DMS 273 treated with DMSO at 0.1 percent for 48 hours (cell line): ENCODE results near the gene PDZD2.

Experiments used
- DNase-seq: peaks from one replicate; lab custom pipeline; 2025; lab: John Stamatoyannopoulos, UW

The PDZD2 gene

DNA sequence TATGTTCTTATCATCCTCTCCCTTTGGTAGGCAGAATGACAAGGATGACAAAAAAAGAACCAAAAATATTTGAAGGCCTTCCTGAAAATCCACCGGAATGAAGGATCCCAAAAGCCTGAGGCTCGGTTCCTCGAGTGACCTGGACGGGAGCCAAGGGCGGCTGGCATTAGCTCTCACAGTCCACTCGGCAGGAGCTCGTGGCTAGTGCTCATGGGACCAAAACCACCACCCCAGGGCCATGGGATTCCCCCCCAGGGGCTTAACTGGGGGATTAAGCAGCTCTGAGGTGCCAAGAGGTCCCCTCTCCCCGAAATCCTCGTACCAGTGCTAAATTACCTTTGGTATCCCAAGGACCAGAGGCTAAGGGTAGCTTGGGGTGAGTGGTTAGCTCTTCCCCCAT lies 586 bp upstream of the PDZD2 start:
- DNase-seq, result no peak

DNA sequence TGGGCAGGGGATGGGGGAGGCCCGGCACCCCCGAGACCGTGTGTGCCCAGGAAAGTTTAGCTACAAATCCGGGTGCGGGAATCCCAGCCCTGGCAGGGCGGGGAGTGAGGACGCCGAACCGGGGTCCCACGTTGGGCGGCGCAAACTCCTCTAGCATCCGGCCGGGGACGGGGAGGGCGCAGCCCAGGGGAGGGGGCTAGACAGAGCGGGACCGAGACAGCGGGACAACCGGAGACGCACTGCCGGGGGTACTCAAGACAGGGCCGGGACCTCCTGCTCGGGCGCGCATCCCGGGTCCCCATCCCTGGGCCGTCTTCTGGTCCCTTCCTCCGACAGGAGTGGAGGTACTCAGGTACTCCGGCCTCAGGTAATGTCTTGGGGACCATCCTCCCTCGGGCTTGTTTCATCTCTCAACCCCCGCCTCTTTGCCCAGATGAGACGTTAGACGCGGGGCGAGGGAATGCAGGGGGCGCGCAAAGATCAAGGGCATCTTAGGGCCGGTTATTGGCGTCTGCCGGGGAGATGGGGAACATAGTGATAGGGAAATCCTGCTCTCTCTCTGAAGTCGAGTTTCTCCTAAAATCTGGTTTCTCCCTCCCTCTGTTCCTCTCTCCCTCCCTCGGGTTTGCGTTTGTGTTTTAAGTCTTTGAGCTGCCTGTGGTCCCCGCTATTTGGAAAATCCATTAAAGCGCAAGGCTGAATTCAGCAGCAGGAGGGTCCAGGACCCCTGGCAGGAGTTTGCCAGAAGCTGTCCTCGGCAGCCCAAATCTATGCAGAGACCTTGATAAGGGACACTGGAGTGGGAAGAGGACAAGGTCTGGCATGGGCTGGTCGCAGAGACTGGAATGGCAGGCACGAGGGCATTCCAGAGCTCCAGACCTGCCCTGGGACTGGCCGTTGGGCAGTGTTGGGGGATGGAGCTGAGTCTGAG lies 815 bp downstream of the PDZD2 start:
- no peak for DNase-seq

DNA sequence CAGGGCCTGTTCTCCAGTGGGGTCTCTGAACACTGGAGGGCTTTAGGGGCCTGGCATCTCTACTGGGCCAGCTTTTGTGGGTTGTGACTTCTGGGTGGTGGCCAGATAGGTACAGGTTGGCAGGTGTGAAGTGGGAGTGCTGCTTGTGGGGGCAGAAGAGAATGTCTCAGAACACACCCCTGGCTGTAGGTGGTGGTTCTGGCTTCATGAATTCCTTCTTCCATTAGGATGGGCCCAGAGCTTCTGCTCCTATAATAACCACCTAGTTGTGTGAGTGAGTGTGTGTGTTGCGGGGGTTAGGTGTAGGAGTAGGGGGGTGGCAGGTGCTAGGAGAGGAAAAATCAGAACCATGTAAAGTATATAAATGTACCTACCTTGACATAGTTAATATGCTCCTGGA lies 1.6 kb downstream of the PDZD2 start:
- no peak for DNase-seq

DNA sequence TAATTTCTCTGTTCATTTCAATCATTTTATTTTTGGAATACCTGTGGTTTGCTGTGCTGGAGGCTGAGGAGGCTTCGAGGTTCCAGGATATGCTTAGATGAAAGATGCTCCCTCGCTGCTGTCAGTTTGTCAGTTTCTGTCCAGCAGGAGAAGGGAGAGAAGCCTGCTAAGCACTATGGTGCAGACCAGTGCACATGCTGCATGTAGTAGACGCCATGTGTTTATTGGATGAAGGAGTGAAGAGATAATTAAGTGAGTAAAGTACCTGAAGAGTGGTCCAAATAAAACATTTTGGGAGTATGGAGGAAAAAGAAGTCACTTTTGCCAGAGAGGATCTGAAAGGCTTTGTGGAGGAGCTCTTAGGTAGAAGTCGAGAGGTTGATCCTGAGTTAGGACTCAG lies 2.1 kb downstream of the PDZD2 start:
- no peak for DNase-seq

DNA sequence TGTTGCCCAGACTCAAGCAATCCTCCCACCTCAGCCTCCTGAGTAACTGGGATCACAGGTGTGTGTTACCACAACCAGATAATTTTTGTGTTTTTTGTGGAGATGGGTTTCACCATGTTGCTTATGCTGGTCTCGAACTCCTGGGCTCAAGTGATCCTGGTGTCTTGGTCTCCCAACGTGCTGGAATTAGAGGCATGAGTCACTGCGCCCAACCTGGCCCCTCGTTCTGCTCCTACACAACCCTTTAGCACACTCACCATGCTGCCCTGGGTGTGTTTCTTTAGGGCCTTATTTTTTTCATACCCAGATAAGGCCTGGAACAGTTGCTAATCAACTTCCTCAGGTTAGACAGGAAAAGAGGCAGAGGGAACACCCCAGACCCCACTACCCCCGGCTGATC lies 2.6 kb downstream of the PDZD2 start:
- DNase-seq, result no peak

DNA sequence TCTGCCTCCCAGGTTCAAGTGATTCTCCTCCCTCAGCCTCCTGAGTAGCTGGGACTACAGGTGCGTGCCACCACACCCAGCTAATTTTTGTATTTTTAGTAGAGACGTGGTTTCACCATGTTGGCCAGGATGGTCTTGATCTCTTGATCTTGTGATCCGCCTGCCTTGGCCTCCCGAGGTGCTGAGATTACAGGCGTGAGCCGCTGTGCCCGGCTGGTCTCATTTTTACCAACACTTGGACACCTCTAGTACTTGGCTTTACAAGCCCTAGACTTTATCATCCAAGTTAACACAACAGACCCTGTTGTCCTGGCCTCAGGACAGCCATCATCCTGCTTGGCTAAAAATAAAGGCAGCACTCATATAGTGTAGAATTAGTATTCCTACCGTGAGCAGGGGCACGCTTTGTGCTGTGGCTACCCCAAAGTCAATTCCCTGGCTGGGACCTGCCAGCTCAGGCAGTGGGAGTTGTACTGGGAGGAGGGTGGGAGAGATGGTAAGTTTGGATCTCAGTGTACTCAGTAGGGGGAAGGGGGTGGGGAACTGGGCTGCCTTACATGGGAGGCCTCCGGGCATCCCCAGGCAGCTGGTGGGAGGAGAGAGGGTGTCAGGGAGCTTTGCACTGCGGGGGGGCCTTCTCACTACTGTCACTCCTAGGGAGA lies 6.6 kb downstream of the PDZD2 start:
- no peak for DNase-seq

DNA sequence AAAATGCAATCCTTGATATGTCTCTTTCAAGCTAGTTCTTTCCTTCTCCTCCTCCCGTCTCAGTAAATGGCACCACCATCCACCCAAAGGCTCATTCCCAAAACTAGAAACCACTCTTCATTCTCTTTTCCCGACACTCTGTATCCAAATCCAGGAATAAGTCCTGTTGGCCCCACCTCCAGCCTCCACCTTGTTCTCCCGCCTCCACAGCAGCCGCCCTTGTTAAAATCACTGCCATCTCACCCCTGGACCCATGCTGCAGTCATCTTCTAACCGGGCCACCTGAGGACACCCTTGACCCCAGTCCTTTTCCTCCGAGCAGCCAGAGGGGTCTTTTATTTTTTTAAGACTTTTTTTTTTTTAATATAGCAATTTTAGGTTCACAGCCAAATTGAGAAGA lies 9.4 kb downstream of the PDZD2 start:
- DNase-seq, result no peak

DNA sequence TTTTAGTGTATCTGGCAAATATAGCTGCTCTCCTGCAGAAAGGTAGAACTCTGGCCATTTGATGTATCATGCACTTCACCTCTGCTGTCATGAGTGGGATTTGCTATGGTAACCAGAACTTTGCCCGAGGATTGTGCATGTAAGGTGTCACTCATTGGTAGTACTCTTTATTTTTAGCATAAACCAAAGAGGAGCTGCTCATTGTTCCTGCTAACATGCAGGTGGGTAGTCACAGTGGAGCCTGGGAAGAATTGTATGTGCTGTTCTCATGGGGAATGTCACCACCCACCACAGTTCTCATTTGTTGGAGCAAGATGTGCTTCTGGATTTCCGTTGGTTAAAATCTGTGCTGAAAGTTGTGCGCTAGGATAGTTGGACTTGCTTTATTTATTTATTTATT lies 12.3 kb downstream of the PDZD2 start:
- DNase-seq, result no peak

DNA sequence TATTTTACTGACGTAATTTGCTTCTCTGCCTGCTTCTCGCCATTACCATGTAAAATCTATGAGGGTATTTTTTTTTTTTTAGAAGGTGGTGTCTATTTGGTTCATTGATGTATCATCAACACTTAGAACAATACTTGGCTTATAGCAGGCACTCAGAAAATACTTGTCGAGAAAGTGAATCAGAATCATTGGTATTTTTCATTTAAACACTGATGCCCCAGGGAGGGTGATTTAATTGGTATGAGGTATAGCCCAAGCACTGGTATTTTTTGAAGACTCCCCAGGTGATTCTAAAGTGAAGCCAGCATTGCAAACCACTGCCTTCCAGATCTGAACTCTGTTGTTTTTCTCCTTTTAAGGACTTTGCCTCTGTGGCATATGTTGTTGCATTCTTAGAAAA lies 16.6 kb downstream of the PDZD2 start:
- DNase-seq, result no peak

DNA sequence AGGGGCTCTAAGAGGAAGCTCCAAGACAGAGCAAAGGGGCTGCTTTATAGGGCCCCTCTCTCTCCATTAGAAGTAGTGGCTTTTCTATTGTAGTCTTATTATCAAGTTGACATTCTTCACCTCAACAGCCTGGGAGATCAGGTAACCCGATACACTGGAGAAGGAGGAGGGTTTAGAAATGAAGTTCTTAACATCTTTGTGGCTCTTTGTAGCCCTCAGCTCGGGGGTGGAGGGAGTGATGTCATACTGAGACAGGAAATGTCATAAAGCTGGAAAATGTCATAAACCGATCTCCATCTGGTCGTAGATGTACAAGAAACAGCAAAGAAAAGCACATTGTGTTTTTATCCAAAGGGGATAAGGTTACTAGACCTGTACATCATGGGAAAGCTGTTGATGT lies 17.9 kb downstream of the PDZD2 start:
- DNase-seq, result no peak

DNA sequence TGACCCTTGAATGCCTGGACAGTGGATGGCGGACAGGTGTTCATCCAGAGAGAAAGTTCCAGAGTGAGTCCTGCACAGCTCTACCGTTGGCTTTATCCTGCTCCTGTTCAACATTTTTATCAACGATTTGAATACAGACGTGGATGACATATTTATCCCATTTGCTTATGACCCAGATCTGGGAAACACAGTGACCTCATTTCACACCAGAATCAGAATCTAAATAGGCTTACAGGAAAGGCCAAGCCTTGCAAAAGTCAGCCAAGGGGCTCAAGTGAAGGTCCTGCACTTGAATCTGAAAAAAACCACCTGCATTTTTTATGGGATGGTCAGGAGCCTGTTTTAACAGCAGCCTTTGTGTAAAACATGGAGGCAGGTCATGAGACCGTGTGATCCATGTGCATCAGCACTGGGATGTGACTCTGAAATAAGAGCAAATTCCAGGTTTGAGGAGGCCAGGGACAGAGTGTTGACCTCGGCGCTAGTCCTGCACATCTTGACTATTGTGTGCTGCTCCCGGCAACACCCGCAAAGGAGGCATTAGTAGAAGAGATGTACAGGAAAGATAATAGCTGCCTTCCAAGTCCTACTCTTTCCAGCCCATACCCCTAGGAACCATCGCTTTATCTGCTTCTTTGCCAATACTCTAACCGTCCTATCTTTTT lies 18.5 kb downstream of the PDZD2 start:
- no peak for DNase-seq

DNA sequence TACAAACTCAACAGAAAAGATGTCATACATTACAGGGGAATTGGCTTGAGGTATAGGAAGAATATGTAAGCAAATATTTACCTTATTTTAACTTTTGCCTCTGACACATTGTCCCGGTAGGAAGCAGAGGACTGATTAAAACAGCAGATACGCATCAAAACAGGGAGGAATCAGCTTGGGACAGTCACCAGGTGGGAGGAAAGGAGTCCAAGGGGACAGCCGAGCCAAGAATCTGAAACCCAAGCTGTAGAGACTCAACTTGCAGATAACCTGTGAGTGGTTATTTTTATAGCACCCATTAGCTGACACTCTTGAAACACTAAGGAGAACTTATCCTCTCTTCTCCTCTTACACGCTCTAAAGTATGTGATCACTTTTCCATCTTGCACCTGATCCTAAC lies 22.3 kb downstream of the PDZD2 start:
- DNase-seq, result no peak

DNA sequence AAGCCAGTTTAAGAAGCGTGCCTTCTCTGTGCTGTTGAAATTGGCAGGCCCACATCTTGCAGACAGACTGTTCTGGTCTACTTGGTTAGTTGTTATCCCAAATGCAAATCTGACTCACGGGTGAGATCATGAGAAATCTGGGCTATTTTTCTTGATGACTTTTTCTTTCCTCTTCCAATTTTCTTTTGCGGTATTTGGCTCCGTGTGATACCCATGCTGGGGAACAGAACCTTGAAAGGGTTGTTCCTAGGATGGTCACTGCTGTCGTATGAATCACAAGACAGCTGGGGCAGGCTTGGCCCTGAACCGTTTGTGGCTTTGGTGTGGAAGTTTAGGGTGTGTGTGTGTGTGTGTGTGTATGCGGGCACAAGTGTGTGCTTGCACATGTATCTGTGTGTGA lies 24.6 kb downstream of the PDZD2 start:
- DNase-seq, result no peak

DNA sequence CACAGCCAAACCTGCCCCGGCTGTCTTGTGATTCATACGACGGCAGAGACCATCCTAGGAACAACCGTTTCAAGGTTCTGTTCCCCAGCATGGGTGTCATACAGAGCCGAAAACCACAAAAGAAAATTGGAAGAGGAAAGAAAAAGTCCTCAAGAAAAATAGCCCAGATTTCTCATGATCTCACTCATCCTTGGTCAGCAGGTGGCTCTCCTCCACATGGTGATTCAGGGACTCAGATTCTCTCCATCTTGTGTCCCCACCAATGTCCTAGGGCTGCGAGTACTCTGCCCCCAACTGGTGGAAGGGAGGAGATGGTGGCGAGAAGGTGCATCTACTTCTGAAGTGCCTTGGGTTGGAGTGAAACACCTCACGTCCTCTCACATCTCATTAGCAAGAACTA lies 25.6 kb downstream of the PDZD2 start:
- peak; percentile 13 for DNase-seq

DNA sequence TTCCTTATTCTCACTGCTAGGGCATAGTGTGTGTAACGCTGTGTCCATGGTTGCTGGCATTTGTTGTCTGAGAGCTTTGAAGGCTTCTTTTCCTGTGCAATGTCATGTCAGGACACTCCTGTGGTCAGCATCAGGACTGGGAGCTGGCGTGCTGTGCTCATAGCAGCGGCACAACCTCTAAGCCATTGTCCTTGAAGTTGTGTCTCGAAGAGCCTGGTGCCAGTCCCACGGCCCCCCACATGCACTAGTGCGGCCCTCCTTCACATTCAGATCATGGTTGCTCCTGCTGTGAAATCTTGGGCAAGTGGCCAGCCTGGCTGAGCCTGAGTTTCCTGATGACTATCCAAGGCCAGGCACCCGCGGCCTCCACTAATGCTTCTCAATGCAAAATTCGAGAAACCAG lies 32.4 kb downstream of the PDZD2 start:
- DNase-seq, result no peak

DNA sequence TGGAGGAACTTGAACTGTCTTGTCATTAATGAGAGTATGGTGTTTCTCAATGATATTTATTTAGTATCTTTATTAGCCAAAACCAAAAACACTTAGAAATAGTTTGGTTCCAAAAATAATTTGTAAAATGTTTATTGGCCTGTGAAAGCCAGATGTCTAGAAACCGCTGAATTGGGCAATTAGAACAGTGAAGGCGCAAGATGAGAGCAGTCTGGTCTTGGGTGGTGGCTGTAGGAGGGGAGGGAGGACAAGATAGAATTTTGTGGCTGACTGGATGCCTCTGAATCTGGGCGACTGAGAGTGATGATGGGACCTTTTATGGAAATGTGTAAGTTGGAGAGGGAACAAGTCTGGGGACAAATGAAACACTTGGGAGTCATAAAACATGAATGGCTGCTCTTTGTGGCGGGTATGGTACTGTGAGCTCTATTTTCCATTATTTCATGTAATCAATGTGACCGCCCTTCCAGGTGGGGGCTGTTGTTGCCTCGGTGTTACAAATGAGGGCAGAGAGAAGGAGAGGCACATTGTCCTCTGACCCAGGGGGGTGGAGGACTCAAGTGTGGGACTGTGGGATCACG lies 35.5 kb downstream of the PDZD2 start:
- DNase-seq, result no peak

DNA sequence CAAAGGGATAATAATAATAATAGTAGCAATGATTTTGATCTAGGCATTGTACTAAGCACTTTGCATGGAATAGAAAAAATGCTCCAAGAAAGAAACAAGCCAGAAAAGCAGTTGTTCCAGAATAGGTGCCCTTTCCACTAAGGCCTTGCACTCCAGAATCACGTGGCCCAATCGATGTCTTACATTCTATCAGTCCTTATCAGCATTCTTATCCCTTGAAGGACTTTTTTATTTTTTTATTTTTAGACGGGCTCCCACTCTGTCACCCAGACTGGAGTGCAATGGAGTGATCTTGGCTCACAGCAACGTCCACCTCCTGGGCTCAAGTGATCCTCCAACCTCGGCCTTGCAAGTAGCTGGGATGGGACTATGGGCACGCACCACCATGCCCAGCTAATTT lies 36.5 kb downstream of the PDZD2 start:
- no peak for DNase-seq

DNA sequence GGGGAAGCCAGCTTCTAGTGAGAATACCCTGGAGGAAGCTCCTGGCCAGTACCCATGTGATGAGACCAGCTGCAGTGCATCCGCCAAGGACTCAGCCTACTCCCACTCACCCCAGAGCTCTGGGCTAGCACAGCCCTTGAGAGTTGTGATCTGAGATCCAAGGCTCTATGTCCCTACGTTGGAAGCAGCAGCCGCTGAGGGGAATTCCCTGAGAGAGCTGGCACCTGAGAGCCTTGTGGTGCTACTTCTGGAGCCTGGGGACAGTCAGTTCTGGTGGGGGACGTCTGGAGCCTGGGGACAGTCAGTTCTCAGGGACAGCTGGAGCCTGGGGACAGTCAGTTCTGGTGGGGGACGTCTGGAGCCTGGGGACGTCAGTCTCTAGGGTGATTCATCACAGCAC lies 39.2 kb downstream of the PDZD2 start:
- peak; percentile 25 for DNase-seq

DNA sequence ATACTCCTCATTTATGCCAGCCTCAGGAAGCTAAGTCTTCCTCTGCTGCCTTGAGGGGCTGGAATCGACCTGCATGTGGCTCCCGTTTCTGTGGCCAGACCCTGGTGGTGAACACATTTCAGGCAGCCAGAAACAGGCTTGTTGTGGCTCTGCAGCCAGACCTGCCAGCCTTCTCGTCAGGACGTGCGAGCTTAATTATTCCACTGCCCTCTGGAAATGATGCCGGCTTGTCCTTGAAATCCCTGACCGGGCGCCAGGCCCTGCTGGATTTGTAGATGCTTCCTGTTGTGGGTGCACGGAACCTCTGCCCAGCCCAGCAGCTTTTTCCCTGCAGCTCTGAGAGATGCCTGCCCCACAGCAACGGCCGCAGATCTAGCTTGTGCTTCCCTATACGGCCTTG lies 41.6 kb downstream of the PDZD2 start:
- DNase-seq, result no peak

DNA sequence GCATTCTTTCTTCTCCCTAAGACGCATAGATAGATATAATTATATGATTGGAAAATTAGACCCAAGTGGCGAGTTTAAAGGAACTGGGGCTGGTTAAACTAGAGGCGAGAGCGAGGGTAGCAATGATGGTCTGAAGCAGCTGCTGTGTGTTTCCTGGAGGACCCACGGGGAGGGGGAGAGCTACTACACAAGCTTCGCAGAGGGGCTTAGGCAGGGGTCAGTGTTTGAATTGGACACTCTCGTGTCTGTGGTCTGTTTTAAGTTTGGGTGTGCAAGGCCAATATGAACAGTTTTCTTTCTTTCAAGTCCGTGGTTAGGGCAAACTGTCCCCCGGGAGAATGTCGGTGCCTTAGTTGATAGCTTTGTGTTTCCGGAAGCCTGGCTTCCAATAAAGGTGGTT lies 43.1 kb downstream of the PDZD2 start:
- no peak for DNase-seq

DNA sequence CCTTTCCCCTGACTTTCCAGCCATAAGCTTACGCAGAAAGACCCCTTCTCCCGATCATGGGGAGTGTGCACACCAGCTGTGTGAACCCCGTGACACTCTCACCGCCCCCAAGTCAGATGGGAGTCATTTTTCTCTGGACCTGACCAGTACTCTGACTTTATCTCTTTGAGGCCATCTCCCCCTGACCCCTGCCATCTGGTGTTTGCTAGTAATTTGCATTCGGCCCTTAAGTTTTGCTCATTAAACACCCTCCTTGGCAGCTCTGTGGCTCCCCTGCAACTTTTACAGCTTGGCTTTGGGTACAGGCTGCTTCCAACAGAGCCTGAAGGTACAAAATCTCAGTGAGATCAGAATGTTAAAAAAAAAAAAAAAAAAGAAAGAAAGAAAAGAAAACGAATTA lies 43.9 kb downstream of the PDZD2 start:
- peak; percentile 45 for DNase-seq

DNA sequence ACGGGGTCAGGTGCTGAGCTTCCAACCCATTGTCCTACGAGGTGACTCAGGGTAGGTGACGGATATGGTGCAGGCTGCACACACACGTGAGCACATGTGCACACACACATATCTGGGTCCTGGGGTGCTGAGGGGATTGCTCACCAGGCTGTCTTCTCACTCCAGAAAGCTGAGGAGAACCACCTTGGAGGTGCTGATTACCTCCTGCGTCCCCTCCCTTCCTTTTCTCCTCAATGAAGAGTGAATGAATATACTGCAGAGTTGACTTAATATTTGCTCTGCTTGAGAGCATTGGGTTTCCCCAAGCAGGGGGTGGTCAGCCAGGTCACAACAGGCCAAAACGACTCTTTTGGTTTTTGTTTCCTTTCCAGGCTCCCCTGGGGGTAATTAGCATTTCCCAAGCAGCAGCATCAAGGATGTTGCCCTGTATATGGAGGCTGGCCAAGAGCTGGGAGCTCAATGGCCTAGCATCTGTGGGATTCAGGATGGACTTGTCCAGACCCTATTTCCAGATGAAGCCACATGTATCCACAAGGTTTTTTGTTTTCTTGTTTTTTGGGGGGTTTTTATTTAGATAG lies 49.7 kb downstream of the PDZD2 start:
- no peak for DNase-seq
